ENCODE data around the gene CR1.

DNA sequence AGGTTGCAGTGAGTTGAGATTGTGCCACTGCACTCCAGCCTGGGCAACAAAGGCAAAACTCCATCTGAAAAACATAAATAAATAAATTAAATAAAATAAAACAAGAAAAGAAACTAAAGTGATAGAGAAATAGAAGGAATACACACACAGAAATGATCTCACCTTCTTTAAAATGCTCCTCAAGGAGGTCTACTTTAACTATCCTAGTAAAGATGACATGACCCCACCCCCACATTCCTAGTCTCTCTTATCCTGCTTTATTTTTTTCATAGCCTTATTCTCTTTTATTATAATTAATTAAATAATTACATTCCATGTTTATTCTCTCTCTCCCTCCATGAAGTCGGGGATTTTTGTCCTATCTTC, 131.0 kb downstream of the CR1 start:
- TF ChIP-seq, protein P1, sequence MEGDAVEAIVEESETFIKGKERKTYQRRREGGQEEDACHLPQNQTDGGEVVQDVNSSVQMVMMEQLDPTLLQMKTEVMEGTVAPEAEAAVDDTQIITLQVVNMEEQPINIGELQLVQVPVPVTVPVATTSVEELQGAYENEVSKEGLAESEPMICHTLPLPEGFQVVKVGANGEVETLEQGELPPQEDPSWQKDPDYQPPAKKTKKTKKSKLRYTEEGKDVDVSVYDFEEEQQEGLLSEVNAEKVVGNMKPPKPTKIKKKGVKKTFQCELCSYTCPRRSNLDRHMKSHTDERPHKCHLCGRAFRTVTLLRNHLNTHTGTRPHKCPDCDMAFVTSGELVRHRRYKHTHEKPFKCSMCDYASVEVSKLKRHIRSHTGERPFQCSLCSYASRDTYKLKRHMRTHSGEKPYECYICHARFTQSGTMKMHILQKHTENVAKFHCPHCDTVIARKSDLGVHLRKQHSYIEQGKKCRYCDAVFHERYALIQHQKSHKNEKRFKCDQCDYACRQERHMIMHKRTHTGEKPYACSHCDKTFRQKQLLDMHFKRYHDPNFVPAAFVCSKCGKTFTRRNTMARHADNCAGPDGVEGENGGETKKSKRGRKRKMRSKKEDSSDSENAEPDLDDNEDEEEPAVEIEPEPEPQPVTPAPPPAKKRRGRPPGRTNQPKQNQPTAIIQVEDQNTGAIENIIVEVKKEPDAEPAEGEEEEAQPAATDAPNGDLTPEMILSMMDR (IDR thresholded peaks at IDR 0.05; ENCODE audit: extremely low read depth in 1 of 2, insufficient read depth in 1 of 2, low read depth in 1 of 2, low read length in 2 of 2): no peak
- no peak for TF ChIP-seq MYC (IDR thresholded peaks at IDR 0.05; ENCODE audit: low read depth, low read length)
